K562 (cell line): ENCODE data around the gene DOK3. TPM values are rescaled to one million over a fixed set of nuclear protein-coding genes. Genes with fewer than 3 reads are reported as not detected.

Source experiments
- ATF1 ChIP-seq, 2 experiments: fragments of 450-650 bp in 1 of 2; IDR thresholded peaks; 2 replicates each; pipeline ENCODE4 v1.6.1; 2016; ENCODE audit warnings: missing compliant biosample characterization in 1 of 2, missing genetic modification characterization in 1 of 2
- BHLHE40 ChIP-seq: IDR thresholded peaks from 2 replicates; pipeline ENCODE4 v1.6.1; 2011; ENCODE audit warnings: low read length, improper control_type of control experiment
- ID3 ChIP-seq, 2 experiments: fragments of 250-450 bp in 1 of 2; fragments of 450-650 bp in 1 of 2; sonication (Bioruptor Pico) in 1 of 2; IDR thresholded peaks; 2 replicates each; pipeline versions ENCODE4 v1.6.1 to v1.8.0; 2016 to 2021; ENCODE audit warnings: mild to moderate bottlenecking in 2 of 2, moderate library complexity in 2 of 2, missing compliant biosample characterization in 1 of 2, missing genetic modification characterization in 1 of 2
- KAT2B ChIP-seq: IDR thresholded peaks from one replicate; pipeline ENCODE4 v1.6.1; 2012; ENCODE audit warnings: low read depth, mild to moderate bottlenecking, control low read depth, inconsistent platforms, low read length, moderate library complexity
- POLR3A ChIP-seq: IDR thresholded peaks from 2 replicates; pipeline ENCODE4 v1.6.1; 2011; ENCODE audit warnings: borderline replicate concordance, mild to moderate bottlenecking, moderate library complexity; ENCODE audit not compliant: insufficient read length, insufficient read depth; ENCODE audit errors: extremely low read depth
- PRMT5 ChIP-seq: sonication (generic); formaldehyde crosslinking; IDR thresholded peaks from 2 replicates; pipeline ENCODE4 v1.5.0; 2020; ENCODE audit warnings: missing genetic modification reagents
- RBM15 ChIP-seq: fragments of 200-400 bp; formaldehyde crosslinking; IDR thresholded peaks from 2 replicates; pipeline ENCODE4 v1.6.1; 2018; ENCODE audit warnings: mild to moderate bottlenecking, low read length, moderate library complexity; ENCODE audit not compliant: insufficient read depth
- RNF2 ChIP-seq: sonication (generic); IDR thresholded peaks from 2 replicates; pipeline ENCODE4 v1.6.1; 2016
- ZNF146 ChIP-seq: IDR thresholded peaks from one replicate; pipeline ENCODE4 v1.6.1; 2018; ENCODE audit warnings: missing compliant biosample characterization; ENCODE audit not compliant: unreplicated experiment
- ZNF232 ChIP-seq: sonication (generic); formaldehyde crosslinking; IDR thresholded peaks from 2 replicates; pipeline ENCODE4 v1.8.0; 2022; ENCODE audit warnings: mild to moderate bottlenecking, missing genetic modification reagents
- ZNF407 ChIP-seq: fragments of 450-650 bp; IDR thresholded peaks from 2 replicates; pipeline ENCODE4 v1.6.1; 2016; ENCODE audit warnings: low read depth
- polyA plus RNA-seq, 8 experiments: library from polyadenylated mRNA; depleted of rRNA in 4 of 8; stranded (reverse) in 5 of 8; unstranded in 3 of 8; fragments of >200 nt; fragmentation: Nextera tagmentation in 2 of 8; fragmentation: Illumina TruSeq in 1 of 8; extraction: Ambion mirVana in 2 of 8; extraction: Trizol in 1 of 8; gene quantifications; 2 replicates each; pipeline versions ENCODE4 v1.2.1 to v1.2.3, GENCODE V29; 2011 to 2014; ENCODE audit warnings: inconsistent platforms in 1 of 8, missing spikeins in 1 of 8
- total RNA-seq, 7 experiments: library from RNA; depleted of rRNA in 6 of 7; stranded (reverse); fragments of >200 nt in 6 of 7; fragmentation: Illumina TruSeq in 2 of 7; extraction: Trizol in 2 of 7; gene quantifications; 2 replicates each; pipeline versions ENCODE4 v1.2.1 to v1.2.3, GENCODE V29; 2011 to 2021; ENCODE audit warnings: low replicate concordance in 1 of 7
- TF ChIP-seq, protein P1 (sequence below): fragments of 450-650 bp; formaldehyde crosslinking; IDR thresholded peaks from 2 replicates; pipeline ENCODE4 v1.4.0; 2022; ENCODE audit warnings: mild to moderate bottlenecking, moderate library complexity
- TF ChIP-seq, protein P2 (sequence below): fragments of 250-450 bp; sonication (Bioruptor Pico); IDR thresholded peaks from 2 replicates; pipeline ENCODE4 v1.5.0; 2021; ENCODE audit warnings: mild to moderate bottlenecking, moderate library complexity

DOK3 gene
- total and polyA plus RNA-seq, 9 of the 15 experiments (the other 6 are each of a cell fraction or from before 2014, with no cell fraction given), result 1.3 to 23.0 (median 8.0) TPM

DNA sequence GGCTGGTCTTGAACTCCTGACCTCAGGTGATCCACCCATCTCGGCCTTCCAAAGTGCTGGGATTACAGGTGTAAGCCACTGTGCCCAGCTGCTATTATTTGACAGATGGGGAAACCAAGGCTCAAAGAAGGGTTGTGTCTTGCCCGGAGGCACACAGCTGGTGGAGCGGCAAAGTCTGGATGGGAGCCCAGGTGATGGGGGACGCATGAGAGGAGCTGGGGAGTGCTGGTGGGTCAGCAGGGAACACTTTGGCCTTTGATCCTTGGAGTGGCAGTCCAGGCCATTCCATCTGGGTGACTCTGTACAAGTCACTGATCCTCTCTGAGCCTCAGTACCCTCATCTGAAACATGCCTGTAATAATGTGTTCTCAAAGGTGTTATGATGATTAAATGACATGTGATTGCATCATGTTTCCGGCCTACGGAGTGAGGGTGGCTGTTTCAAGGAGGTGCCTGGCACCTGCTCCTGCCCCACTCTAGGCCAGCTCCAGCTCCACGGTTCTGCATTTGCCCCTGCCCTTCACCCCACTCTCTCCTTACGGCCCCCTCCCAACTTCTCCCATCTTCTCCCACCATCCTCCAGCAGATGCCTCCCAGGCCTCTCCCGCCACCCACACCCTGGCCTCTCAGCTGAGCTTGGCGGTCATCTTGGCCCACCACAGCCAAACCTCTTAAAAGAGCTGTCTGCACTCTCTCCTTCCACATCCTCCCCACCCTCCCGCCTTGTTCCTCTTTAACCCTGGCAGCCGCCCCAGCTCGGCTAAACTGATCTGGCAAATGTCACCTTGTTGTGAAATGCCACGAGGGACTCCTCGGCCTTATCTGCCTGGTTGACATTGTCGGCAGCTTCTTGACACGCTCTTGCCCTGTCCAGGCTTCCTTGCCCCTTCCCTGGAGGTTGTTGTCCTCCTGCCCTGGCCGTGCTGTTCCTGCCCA, 30.6 kb downstream of the DOK3 start (continued):
- TF ChIP-seq ZNF407, result no peak
- TF ChIP-seq ATF1 (CRISPR knock-in tag; IDR thresholded peaks at IDR 0.05), result no peak
- TF ChIP-seq ATF1 (tag; IDR thresholded peaks at IDR 0.05), result no peak
- no peak for TF ChIP-seq ZNF232 (CRISPR knock-in tag)
- TF ChIP-seq ID3 (CRISPR knock-in tag; IDR thresholded peaks at IDR 0.05), result no peak
- no peak for TF ChIP-seq ID3 (tag; IDR thresholded peaks at IDR 0.05)
- TF ChIP-seq RBM15, result no peak
- TF ChIP-seq RNF2, result no peak
- peak; percentile 71 for TF ChIP-seq BHLHE40
- TF ChIP-seq POLR3A, result no peak
- TF ChIP-seq, protein P1, sequence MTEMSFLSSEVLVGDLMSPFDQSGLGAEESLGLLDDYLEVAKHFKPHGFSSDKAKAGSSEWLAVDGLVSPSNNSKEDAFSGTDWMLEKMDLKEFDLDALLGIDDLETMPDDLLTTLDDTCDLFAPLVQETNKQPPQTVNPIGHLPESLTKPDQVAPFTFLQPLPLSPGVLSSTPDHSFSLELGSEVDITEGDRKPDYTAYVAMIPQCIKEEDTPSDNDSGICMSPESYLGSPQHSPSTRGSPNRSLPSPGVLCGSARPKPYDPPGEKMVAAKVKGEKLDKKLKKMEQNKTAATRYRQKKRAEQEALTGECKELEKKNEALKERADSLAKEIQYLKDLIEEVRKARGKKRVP (CRISPR knock-in tag), result peak; percentile 87
- TF ChIP-seq ZNF146 (CRISPR knock-in tag), result no peak
- TF ChIP-seq KAT2B, result no peak
- no peak for TF ChIP-seq PRMT5 (CRISPR knock-in tag)
- TF ChIP-seq, protein P2, sequence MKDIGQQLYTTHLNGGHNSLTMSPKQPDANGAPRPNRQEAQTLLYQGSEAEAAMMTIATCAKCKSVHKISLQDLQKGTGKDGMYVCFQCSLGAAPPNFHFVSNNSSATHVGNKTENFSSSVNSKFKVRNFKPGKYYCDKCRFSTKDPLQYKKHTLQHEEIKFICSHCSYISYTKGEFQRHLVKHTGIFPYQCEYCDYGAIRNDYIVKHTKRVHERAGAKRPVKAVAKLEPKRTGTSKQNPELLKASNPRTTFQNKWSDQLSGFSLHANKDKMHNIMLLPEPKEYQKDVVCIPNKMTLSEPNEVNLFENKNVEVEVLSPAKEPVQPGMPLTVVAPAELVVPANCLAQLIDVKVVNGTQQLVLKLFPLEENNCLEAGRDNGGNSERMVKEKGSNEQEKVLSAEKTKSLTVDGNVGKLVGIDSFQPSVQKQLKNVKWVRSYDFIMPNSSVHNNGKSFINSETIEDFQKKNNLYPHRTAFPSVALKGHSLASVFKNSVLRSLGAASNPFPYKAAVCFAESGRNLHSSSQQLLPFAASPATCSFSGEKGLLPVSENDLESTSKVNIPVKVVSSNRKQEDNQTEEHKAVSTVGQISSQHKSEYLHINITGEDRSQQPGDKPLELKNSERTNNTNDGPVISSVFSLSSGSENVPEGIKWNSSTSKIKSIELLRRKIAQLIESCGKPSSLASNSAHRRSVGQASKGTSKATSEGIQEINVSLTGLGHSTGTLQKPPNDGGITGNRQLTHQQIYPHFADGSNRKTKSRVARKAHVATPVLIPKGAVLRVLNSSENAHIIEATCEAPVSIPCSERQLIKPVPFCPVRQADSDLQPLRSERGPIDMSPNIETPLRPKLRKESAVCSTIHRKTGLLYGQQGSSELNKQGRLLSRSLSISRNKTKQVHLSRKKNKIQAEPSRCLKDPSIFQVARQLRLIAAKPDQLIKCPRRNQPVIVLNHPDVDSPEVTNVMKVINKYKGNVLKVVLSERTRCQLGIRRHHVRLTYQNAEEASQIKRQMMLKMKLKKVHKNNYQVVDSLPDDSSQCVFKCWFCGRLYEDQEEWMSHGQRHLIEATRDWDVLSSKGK (CRISPR knock-in tag), result no peak
